Uterus (tissue), 2 donors: Measurements from ENCODE around the gene VAT1.

Source experiments
- POLR2A ChIP-seq, 2 donors: fragments of 450-650 bp; IDR thresholded peaks; one replicate each; pipeline ENCODE4 v1.6.1; 2016; ENCODE audit warnings: antibody characterized with exemption in 2 of 2, mild to moderate bottlenecking in 1 of 2, moderate library complexity in 1 of 2
- TF ChIP-seq, protein P1 (sequence below), 4 experiments: fragments of 200-600 bp in 2 of 4; fragments of 450-650 bp in 2 of 4; sonication (generic) in 2 of 4; IDR thresholded peaks; one replicate each; pipeline ENCODE4 v1.5.1; 2016 to 2019; ENCODE audit warnings: antibody characterized with exemption in 4 of 4, mild to moderate bottlenecking in 2 of 4, moderate library complexity in 1 of 4

GRCh38 chr17:43043307-43043706 is 21.1 kb upstream of the VAT1 start:
- TF ChIP-seq, protein P1, sequence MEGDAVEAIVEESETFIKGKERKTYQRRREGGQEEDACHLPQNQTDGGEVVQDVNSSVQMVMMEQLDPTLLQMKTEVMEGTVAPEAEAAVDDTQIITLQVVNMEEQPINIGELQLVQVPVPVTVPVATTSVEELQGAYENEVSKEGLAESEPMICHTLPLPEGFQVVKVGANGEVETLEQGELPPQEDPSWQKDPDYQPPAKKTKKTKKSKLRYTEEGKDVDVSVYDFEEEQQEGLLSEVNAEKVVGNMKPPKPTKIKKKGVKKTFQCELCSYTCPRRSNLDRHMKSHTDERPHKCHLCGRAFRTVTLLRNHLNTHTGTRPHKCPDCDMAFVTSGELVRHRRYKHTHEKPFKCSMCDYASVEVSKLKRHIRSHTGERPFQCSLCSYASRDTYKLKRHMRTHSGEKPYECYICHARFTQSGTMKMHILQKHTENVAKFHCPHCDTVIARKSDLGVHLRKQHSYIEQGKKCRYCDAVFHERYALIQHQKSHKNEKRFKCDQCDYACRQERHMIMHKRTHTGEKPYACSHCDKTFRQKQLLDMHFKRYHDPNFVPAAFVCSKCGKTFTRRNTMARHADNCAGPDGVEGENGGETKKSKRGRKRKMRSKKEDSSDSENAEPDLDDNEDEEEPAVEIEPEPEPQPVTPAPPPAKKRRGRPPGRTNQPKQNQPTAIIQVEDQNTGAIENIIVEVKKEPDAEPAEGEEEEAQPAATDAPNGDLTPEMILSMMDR (IDR thresholded peaks at IDR 0.05) = no peak
- no peak for TF ChIP-seq POLR2A (IDR thresholded peaks at IDR 0.05)
